ENCODE measurements around the gene JAZF1. TPM values are rescaled to one million over a fixed set of nuclear protein-coding genes. Genes with fewer than 3 reads are reported as not detected.
A peak's percentile ranks its signal among the peaks of the same experiment; 100 is the strongest.

Gene JAZF1
- total RNA-seq, 1 donor from 2014 or later = 3.9 TPM

- Mint-ChIP-seq H3K9me3 (peaks cover 5% of the 10 kb centered on the region), H3K27me3 (ENCODE audit: low read depth) (peaks cover 30% of the 10 kb centered on the region), H3K4me1 (ENCODE audit: low read depth) (peaks cover 42% of the 10 kb centered on the region), H3K36me3 (ENCODE audit: low read depth) (no peaks in the 10 kb centered on the region), H3K4me3 (ENCODE audit: low read depth) (no peak overlapping the region), H3K27ac (no peak overlapping the region)
- no peak for DNase-seq (ENCODE audit: low spot score)
- intact Hi-C loops (cut with micrococcal nuclease) = loop anchor here (1.0 to 2.0 kb wide), 4 partner anchors 83 to 253 kb away; no protein-coding TSS in a partner anchor
Observed at GRCh38 chr7:28155964-28156363, 24.6 kb downstream of the JAZF1 start.

GRCh38 chr7:28155019-28155660 lies 25.5 kb downstream of the JAZF1 start:
- intact Hi-C loops (cut with micrococcal nuclease) = loop anchor here (1.0 to 2.0 kb wide), 4 partner anchors 84 to 254 kb away; no protein-coding TSS in a partner anchor
- no peak overlapping the region for H3K4me3 Mint-ChIP-seq (ENCODE audit: low read depth)
- peak overlapping the region; percentile 60 for H3K27ac Mint-ChIP-seq
- peaks cover 26% of the 10 kb centered on the region for H3K27me3 Mint-ChIP-seq (ENCODE audit: low read depth)
- no peak for DNase-seq (ENCODE audit: low spot score)
- H3K4me1 Mint-ChIP-seq (ENCODE audit: low read depth) = peaks cover 47% of the 10 kb centered on the region
- H3K36me3 Mint-ChIP-seq (ENCODE audit: low read depth) = no peaks in the 10 kb centered on the region
- peaks cover 5% of the 10 kb centered on the region for H3K9me3 Mint-ChIP-seq

GRCh38 chr7:28152594-28152993 lies 28.0 kb downstream of the JAZF1 start:
- no peak overlapping the region for H3K4me3 Mint-ChIP-seq (ENCODE audit: low read depth)
- peak overlapping the region; percentile 48 for H3K27ac Mint-ChIP-seq
- intact Hi-C loops (cut with micrococcal nuclease) = loop anchor here (1.0 kb wide), 1 partner anchor 27 kb away; no protein-coding TSS in a partner anchor
- peaks cover 56% of the 10 kb centered on the region for H3K4me1 Mint-ChIP-seq (ENCODE audit: low read depth)
- no peaks in the 10 kb centered on the region for H3K36me3 Mint-ChIP-seq (ENCODE audit: low read depth)
- peaks cover 16% of the 10 kb centered on the region for H3K27me3 Mint-ChIP-seq (ENCODE audit: low read depth)
- no peak for DNase-seq (ENCODE audit: low spot score)
- peaks cover 5% of the 10 kb centered on the region for H3K9me3 Mint-ChIP-seq

GRCh38 chr7:28151965-28152364 lies 28.6 kb downstream of the JAZF1 start:
- Mint-ChIP-seq H3K4me3 (ENCODE audit: low read depth) (no peak overlapping the region), H3K9me3 (peaks cover 5% of the 10 kb centered on the region), H3K36me3 (ENCODE audit: low read depth) (no peaks in the 10 kb centered on the region), H3K27me3 (ENCODE audit: low read depth) (peaks cover 12% of the 10 kb centered on the region), H3K27ac (peak overlapping the region; percentile 48), H3K4me1 (ENCODE audit: low read depth) (peaks cover 54% of the 10 kb centered on the region)
- DNase-seq (ENCODE audit: low spot score) = no peak
- intact Hi-C loops (cut with micrococcal nuclease) = loop anchor here (1.0 kb wide), 1 partner anchor 27 kb away; no protein-coding TSS in a partner anchor

GRCh38 chr7:28149291-28150101 lies 31.1 kb downstream of the JAZF1 start:
- no peak overlapping the region for H3K27ac Mint-ChIP-seq
- peaks cover 34% of the 10 kb centered on the region for H3K4me1 Mint-ChIP-seq (ENCODE audit: low read depth)
- peaks cover 5% of the 10 kb centered on the region for H3K9me3 Mint-ChIP-seq
- peaks cover 13% of the 10 kb centered on the region for H3K27me3 Mint-ChIP-seq (ENCODE audit: low read depth)
- H3K4me3 Mint-ChIP-seq (ENCODE audit: low read depth) = no peak overlapping the region
- intact Hi-C loops (cut with micrococcal nuclease) = loop anchor here (1.0 kb wide), 1 partner anchor 90 kb away; no protein-coding TSS in a partner anchor
- H3K36me3 Mint-ChIP-seq (ENCODE audit: low read depth) = no peaks in the 10 kb centered on the region
- DNase-seq (ENCODE audit: low spot score) = no peak

GRCh38 chr7:28145931-28146330 lies 34.7 kb downstream of the JAZF1 start:
- peaks cover 15% of the 10 kb centered on the region for H3K4me1 Mint-ChIP-seq (ENCODE audit: low read depth)
- H3K27me3 Mint-ChIP-seq (ENCODE audit: low read depth) = peaks cover 28% of the 10 kb centered on the region
- DNase-seq (ENCODE audit: low spot score) = no peak
- H3K9me3 Mint-ChIP-seq = no peaks in the 10 kb centered on the region
- H3K27ac Mint-ChIP-seq = no peak overlapping the region
- H3K4me3 Mint-ChIP-seq (ENCODE audit: low read depth) = no peak overlapping the region
- intact Hi-C loops (cut with micrococcal nuclease) = no loop called here
- no peaks in the 10 kb centered on the region for H3K36me3 Mint-ChIP-seq (ENCODE audit: low read depth)

GRCh38 chr7:28145090-28145626 lies 35.4 kb downstream of the JAZF1 start:
- H3K27me3 Mint-ChIP-seq (ENCODE audit: low read depth) = peaks cover 28% of the 10 kb centered on the region
- H3K4me1 Mint-ChIP-seq (ENCODE audit: low read depth) = peaks cover 10% of the 10 kb centered on the region
- no peak overlapping the region for H3K4me3 Mint-ChIP-seq (ENCODE audit: low read depth)
- DNase-seq (ENCODE audit: low spot score) = no peak
- no peaks in the 10 kb centered on the region for H3K9me3 Mint-ChIP-seq
- no peak overlapping the region for H3K27ac Mint-ChIP-seq
- intact Hi-C loops (cut with micrococcal nuclease) = no loop called here
- no peaks in the 10 kb centered on the region for H3K36me3 Mint-ChIP-seq (ENCODE audit: low read depth)

- Mint-ChIP-seq H3K27me3 (ENCODE audit: low read depth) (peaks cover 26% of the 10 kb centered on the region), H3K36me3 (ENCODE audit: low read depth) (no peaks in the 10 kb centered on the region), H3K4me3 (ENCODE audit: low read depth) (no peak overlapping the region), H3K9me3 (no peaks in the 10 kb centered on the region), H3K27ac (no peak overlapping the region), H3K4me1 (ENCODE audit: low read depth) (peaks cover 1% of the 10 kb centered on the region)
- intact Hi-C loops (cut with micrococcal nuclease) = no loop called here
- DNase-seq (ENCODE audit: low spot score) = no peak
Observed at GRCh38 chr7:28144266-28144665, 36.3 kb downstream of the JAZF1 start.

GRCh38 chr7:28142650-28143049 lies 37.9 kb downstream of the JAZF1 start:
- Mint-ChIP-seq H3K36me3 (ENCODE audit: low read depth) (no peaks in the 10 kb centered on the region), H3K9me3 (no peaks in the 10 kb centered on the region), H3K4me1 (ENCODE audit: low read depth) (peaks cover 1% of the 10 kb centered on the region), H3K27me3 (ENCODE audit: low read depth) (peaks cover 27% of the 10 kb centered on the region), H3K27ac (no peak overlapping the region), H3K4me3 (ENCODE audit: low read depth) (no peak overlapping the region)
- no peak for DNase-seq (ENCODE audit: low spot score)
- intact Hi-C loops (cut with micrococcal nuclease) = no loop called here

- DNase-seq (ENCODE audit: low spot score) = no peak
- intact Hi-C loops (cut with micrococcal nuclease) = no loop called here
- no peak overlapping the region for H3K27ac Mint-ChIP-seq
- H3K4me1 Mint-ChIP-seq (ENCODE audit: low read depth) = peaks cover 1% of the 10 kb centered on the region
- no peaks in the 10 kb centered on the region for H3K9me3 Mint-ChIP-seq
- H3K36me3 Mint-ChIP-seq (ENCODE audit: low read depth) = no peaks in the 10 kb centered on the region
- H3K27me3 Mint-ChIP-seq (ENCODE audit: low read depth) = peaks cover 28% of the 10 kb centered on the region
- H3K4me3 Mint-ChIP-seq (ENCODE audit: low read depth) = no peak overlapping the region
Observed at GRCh38 chr7:28140979-28141378, 39.6 kb downstream of the JAZF1 start.

- H3K4me3 Mint-ChIP-seq (ENCODE audit: low read depth) = no peak overlapping the region
- H3K36me3 Mint-ChIP-seq (ENCODE audit: low read depth) = no peaks in the 10 kb centered on the region
- peaks cover 20% of the 10 kb centered on the region for H3K27me3 Mint-ChIP-seq (ENCODE audit: low read depth)
- no peak for DNase-seq (ENCODE audit: low spot score)
- H3K9me3 Mint-ChIP-seq = no peaks in the 10 kb centered on the region
- no peaks in the 10 kb centered on the region for H3K4me1 Mint-ChIP-seq (ENCODE audit: low read depth)
- intact Hi-C loops (cut with micrococcal nuclease) = no loop called here
- no peak overlapping the region for H3K27ac Mint-ChIP-seq
Observed at GRCh38 chr7:28138837-28139236, 41.8 kb downstream of the JAZF1 start.

- H3K27ac Mint-ChIP-seq = no peak overlapping the region
- peaks cover 13% of the 10 kb centered on the region for H3K27me3 Mint-ChIP-seq (ENCODE audit: low read depth)
- H3K4me3 Mint-ChIP-seq (ENCODE audit: low read depth) = no peak overlapping the region
- peaks cover 5% of the 10 kb centered on the region for H3K4me1 Mint-ChIP-seq (ENCODE audit: low read depth)
- no peaks in the 10 kb centered on the region for H3K9me3 Mint-ChIP-seq
- intact Hi-C loops (cut with micrococcal nuclease) = no loop called here
- DNase-seq (ENCODE audit: low spot score) = no peak
- no peaks in the 10 kb centered on the region for H3K36me3 Mint-ChIP-seq (ENCODE audit: low read depth)
Observed at GRCh38 chr7:28137463-28137862, 43.1 kb downstream of the JAZF1 start.

GRCh38 chr7:28136885-28137284 lies 43.7 kb downstream of the JAZF1 start:
- H3K27ac Mint-ChIP-seq = no peak overlapping the region
- peaks cover 11% of the 10 kb centered on the region for H3K27me3 Mint-ChIP-seq (ENCODE audit: low read depth)
- peaks cover 5% of the 10 kb centered on the region for H3K4me1 Mint-ChIP-seq (ENCODE audit: low read depth)
- H3K4me3 Mint-ChIP-seq (ENCODE audit: low read depth) = no peak overlapping the region
- no peaks in the 10 kb centered on the region for H3K9me3 Mint-ChIP-seq
- H3K36me3 Mint-ChIP-seq (ENCODE audit: low read depth) = no peaks in the 10 kb centered on the region
- intact Hi-C loops (cut with micrococcal nuclease) = no loop called here
- no peak for DNase-seq (ENCODE audit: low spot score)
